Measurements from ENCODE around the gene NTRK3. TPM values are rescaled to one million over a fixed set of nuclear protein-coding genes. Genes with fewer than 3 reads are reported as not detected.

Gene NTRK3
- total RNA-seq, 1 donor from 2014 or later, result 3.2 TPM

DNA sequence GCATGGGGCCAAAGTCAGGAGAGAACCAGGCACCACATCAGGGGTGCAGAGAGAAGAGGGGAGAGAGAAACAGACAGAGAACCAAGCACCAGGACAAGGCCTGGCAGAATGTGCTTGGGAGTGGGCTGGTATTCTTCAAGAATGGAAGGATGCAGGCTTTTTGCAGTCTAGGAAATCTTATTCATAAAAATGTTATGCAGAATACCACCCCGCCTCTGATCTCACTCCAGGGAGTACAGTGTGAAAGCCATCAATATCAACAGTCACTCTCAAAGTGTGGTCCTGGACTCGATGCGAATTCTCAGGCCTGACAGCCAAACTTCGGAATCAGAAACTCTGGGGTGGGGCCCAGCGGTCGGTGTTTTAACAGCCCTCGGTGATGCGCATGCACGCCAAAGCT is 16.9 kb downstream of the NTRK3 start:
- intact Hi-C loops (cut with DNase I), result no loop called here
- DNase-seq, result no peak
- ATAC-seq (ENCODE audit: poor library complexity), result no peak

DNA sequence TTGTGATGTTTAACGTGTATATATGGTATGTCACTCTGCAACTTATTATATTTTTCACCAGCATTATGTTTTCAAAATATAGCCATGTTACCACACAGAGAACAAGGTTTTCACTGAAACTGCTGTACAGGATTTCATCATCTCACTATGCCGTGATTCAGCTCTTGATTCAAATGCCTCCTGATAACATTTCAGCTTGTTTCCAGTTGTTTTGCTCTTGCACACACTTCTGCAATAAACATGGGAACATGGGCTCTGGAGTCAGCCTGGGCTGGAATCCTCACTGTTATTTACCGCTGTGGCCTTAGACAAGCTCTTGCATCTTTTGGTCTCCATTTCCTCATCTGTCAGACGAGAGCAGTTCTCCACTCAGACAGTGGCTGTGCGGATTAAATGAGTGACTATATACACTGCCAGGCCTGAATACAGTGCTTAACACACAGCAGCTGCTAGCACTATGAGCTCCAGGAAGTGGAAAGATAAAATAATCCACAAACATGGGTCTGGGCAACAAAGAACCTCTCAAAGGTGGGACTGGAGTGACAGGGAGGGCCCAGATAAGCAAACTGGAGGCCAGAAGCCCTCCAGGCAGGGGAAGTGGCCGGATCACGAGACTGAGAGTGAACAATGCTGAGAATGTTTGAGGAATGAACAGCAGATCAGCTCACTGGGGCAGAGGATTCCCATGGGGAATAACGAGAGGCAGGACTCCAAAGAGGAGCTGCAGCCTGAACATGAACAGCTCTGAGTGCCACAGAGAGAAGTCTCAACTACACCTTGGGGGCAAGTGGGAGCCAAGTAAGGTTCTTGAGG is 17.7 kb downstream of the NTRK3 start:
- intact Hi-C loops (cut with DNase I), result no loop called here
- ATAC-seq (ENCODE audit: poor library complexity), result no peak

GRCh38 chr15:88234711-88235110 is 21.8 kb downstream of the NTRK3 start:
- DNase-seq (no peak), ATAC-seq (ENCODE audit: poor library complexity) (no peak)
- intact Hi-C loops (cut with DNase I), result no loop called here

More for the DNA sequence above, 17.7 kb downstream of the NTRK3 start:
- no peak for DNase-seq

DNA sequence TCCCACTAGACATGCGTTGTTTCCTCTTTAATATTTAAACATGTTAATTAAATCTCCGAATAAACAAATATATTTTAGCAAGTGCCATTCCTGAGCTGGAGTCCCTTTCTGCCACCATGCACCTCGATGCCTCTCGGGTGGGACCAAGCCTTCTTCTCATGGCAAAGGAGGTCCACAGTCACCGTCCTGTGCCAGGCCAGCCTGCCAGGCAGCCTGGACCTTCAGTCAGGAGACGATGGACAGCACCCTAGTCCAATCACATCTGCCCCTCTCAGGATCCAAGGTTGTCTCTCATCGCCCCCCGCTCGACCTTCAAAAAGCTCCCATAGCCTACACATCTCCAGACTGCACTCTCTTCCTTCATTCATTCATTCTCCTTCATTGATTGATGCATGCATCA is 22.6 kb downstream of the NTRK3 start:
- no peak for ATAC-seq (ENCODE audit: poor library complexity)
- intact Hi-C loops (cut with DNase I), result no loop called here
- DNase-seq, result no peak

- intact Hi-C loops (cut with DNase I), result no loop called here
- ATAC-seq (ENCODE audit: poor library complexity), result no peak
- DNase-seq, result no peak
Observed at GRCh38 chr15:88232771-88233201, 23.8 kb downstream of the NTRK3 start.

DNA sequence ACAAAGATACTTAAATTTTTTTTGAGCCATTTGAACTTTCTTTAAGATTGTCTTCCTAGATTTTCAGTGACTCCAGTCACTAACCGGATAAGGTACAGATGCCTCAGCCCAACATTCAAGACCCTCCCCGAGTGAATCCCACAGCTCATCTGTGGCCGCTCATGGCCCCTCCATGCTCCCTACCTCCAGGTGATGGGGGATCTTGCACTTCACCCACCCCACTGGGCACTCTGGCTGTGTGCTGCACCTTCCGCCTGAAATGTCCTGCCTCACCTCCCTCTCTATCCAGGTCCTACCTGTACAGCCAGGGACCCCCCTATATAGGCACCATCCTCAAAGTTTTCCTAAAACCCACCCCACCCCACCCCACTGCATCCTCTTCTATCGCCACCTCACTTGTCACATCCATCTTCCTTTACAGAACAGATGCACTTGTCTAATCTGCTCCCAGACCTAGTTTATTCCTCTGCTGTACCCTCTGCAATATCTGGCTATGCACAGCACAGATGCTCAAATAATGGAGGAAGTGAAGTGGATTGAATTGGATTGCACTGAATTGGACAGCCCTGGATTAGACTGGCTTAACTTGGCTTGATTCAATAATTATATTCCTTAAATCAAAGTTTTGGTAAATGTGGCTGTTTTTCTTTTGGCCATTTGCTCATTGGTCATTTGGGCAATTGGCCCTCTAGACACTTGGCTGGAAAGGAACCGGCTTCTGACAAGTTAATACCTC is 24.5 kb downstream of the NTRK3 start:
- intact Hi-C loops (cut with DNase I), result no loop called here
- no peak for ATAC-seq (ENCODE audit: poor library complexity)
- DNase-seq, result no peak

- DNase-seq (no peak), ATAC-seq (ENCODE audit: poor library complexity) (no peak)
- intact Hi-C loops (cut with DNase I), result no loop called here
Observed at GRCh38 chr15:88230823-88231222, 25.7 kb downstream of the NTRK3 start.

- intact Hi-C loops (cut with DNase I), result no loop called here
- DNase-seq, result no peak
- no peak for ATAC-seq (ENCODE audit: poor library complexity)
Observed at GRCh38 chr15:88225461-88225860, 31.1 kb downstream of the NTRK3 start.

- DNase-seq (no peak), ATAC-seq (ENCODE audit: poor library complexity) (no peak)
- intact Hi-C loops (cut with DNase I), result no loop called here
Observed at GRCh38 chr15:88223084-88223483, 33.5 kb downstream of the NTRK3 start.

DNA sequence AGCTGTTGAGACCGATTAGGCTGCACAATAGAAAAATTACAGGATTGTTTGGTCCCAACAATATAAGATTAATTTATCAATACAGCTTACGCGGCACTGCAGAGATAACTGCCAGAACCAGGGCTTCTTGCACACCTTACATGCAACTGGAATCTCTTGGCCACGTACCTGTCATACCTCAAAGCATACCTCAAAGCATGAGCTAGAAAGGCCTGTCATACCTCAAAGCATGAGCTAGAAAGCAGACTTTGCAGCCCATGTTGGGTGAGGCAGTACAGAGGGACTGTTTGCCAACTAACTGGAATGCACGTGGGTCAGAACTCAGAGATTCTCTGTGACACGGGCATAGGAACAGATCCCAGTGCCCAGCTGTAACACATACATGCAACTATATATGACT is 34.7 kb downstream of the NTRK3 start:
- intact Hi-C loops (cut with DNase I), result no loop called here
- DNase-seq (no peak), ATAC-seq (ENCODE audit: poor library complexity) (no peak)

DNA sequence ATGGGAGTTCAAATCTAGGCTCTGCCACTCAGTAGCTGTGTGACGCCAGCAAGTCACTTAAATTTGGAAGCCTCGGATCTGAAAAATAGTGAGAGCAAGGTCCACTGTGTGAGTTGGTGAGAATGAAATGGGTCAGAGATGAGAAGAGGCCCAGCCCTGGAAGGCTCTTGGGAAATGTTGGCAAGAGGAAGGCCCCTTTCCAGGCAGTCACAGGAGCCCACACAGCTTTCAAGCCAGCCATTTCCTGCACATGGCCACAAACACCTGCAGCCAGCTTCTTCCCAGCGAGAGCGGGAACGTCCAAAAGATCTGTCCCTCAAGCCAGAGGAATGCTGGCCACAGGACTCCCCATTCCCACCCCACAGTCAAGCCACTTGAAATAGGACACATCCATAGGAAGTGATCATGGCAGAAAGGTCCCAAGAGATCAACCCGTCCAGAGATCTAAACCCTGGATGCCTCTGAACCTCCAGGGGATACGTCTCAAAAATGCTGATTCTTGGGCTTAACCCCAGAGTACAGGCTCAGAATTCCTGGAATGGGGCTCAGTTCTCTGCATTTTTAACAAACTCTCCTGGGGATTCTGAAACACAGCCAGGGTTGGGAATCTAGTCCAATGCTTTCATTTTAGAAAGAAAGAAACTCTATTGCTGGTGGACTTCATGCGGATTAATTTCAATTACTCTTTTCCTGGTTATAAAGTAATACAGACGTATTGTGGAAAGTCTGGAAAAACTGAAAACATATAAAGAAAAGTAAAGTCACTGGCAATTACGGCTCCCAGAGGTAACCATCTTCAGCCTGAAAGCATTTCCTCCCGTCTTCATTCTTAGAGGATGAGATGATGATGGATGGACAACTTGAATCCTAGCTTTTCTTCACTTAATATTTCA is 35.9 kb downstream of the NTRK3 start:
- intact Hi-C loops (cut with DNase I), result no loop called here
- DNase-seq (no peak), ATAC-seq (ENCODE audit: poor library complexity) (no peak)

DNA sequence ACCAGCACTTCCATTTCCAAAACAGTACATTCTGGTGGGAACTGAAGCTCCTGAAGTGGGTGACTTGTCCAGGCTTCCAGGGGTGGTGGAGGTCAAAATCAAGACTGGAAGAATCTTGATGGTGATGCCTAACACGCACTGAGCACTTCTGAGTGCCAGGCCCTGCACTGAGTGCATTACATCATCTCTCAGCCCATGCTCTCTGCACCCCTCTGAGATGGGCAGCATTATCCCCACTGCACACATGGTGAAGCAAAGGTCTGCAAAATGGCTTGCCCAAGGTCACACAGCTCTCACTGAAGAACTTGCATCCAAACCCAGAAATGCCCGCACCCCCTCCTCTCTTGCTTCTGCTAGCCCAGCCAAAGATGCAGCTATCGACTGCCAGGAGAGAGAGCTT is 36.9 kb downstream of the NTRK3 start:
- intact Hi-C loops (cut with DNase I), result no loop called here
- ATAC-seq (ENCODE audit: poor library complexity) (no peak), DNase-seq (no peak)

DNA sequence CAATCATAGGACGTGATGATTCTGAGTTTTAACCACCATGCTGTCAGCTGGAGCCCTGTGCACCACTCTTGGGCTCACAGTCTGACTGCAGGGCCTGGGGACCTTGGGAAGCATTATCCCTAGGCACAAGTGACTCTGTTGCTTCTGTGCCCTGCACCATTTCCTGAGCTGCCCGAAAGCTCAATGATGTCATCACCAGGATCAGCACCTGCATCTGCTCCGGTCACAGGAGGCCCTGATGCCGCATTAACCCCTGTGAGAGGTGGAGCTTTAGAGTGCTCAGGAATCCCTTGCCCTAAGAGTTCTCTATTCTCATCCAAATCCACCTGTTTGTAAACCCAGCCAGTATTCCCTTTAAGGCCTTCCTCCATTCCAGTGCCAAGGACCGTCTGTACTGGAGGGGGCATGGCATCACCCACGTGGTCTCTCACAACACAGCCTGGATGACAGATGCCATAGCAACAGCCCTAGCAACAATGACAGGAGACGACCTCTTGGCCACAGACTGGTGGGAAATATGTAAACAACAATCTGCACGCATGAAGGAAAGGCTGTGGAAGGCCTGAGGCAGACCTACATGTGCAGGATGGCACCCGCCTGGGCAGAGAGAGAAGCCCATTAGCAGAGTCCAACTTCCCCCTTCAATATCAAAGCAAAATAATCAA is 37.9 kb downstream of the NTRK3 start:
- ATAC-seq (ENCODE audit: poor library complexity), result no peak
- DNase-seq, result no peak
- intact Hi-C loops (cut with DNase I), result no loop called here

DNA sequence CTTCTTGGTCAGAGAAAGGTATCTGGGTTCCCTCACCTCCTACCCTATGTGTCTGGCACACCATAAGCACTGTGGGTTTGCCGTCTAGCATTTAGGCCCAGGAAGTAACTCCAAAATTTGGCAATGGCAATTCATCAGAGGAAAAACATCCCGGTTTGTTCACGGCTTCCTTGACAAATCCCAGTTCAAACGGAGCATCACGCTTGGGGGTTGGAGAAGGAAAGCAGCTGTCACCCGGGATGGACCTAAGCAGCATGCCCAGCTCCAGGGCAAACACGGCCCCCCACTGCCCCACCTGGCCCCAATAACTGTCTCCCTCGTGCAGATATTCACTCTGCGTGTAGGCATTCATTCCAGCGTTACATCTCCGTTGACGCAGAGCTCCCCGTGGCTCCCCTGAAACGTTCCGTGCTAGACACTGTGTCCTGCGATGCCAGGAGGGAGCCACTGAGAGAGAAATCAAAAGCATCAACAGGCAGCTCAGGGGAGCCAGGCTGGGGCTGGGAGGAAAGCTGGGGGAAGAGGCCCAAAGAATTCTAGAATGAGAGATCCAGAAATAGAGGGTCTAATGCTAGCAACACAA is 41.4 kb downstream of the NTRK3 start:
- ATAC-seq (ENCODE audit: poor library complexity) (no peak), DNase-seq (no peak)
- intact Hi-C loops (cut with DNase I), result no loop called here

GRCh38 chr15:88209111-88209510 is 47.4 kb downstream of the NTRK3 start:
- no peak for DNase-seq
- intact Hi-C loops (cut with DNase I), result no loop called here
- no peak for ATAC-seq (ENCODE audit: poor library complexity)

DNA sequence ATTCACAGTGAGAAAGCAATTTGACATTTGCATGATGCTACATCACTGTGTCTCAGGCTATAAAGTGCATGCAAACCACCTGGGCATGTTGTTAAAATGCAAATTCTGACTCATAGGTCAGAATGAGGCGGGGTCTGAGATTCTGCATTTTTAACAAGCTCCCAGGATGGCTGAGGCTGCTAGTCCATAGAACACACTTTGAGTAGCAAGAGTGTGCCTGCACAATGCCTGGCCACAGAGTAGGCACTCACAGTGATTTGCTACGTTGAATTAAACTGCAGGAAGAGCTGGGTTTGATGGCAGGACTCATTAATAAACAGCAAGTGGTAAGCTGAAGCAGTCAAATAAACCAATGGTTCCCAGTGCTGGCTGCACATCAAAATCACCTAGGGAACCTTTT is 48.1 kb downstream of the NTRK3 start:
- no peak for DNase-seq
- intact Hi-C loops (cut with DNase I), result no loop called here
- ATAC-seq (ENCODE audit: poor library complexity), result no peak

GRCh38 chr15:88207565-88207964 is 49.0 kb downstream of the NTRK3 start:
- ATAC-seq (ENCODE audit: poor library complexity) (no peak), DNase-seq (no peak)
- intact Hi-C loops (cut with DNase I), result no loop called here

GRCh38 chr15:88204584-88204983 is 52.0 kb downstream of the NTRK3 start:
- intact Hi-C loops (cut with DNase I), result no loop called here
- DNase-seq (no peak), ATAC-seq (ENCODE audit: poor library complexity) (no peak)
